ENCODE results near the gene PLEKHG3.

The PLEKHG3 gene

DNA sequence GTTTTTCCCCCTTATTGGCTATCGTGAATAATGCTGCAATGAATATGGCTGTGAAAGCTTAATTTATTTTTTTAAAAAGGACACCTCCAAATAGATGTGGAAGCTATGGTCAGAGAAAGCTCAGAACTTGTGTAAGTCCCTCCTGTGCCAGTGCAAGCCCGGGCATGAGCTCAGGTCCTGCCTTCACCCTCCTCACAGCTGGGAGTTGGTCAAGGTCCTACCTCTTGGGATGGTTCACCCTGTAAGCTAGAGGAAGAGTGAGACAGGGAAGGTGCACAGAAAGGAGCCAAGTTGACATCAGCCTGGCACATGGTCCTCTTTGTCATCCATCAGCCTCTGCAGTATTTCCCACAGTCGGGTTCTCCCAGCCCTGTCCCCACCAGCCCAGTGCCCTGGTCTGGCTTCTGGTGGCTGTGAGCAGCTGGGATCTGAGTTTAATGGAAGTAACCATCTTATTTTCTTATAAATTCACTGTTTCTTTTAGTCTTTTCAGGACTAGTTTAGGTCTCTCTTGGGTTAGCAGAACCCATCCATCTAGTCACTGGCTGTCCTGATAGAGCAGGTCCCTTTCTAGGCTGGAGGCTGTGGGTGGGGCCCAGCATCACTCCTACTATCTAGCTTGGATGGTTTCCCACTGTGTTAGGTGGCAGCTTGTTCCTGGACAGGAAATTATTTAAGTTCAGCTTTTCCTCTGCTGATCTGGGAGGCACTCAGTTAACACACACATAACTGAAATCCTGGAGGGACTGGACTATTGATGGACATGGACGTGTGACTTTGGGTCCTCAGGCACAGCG is 11.8 kb upstream of the PLEKHG3 start:
- no peak overlapping the region for H3K4me3 ChIP-seq (ENCODE audit: control insufficient read depth, low read depth, low read length)
- no peak for DNase-seq (ENCODE audit: low read depth)
- no peak for TF ChIP-seq CTCF (conservative IDR thresholded peaks at IDR 0.05; ENCODE audit: control insufficient read depth, insufficient read depth, low read depth, low read length)

GRCh38 chr14:64692986-64693809 is 11.0 kb upstream of the PLEKHG3 start:
- H3K4me3 ChIP-seq (ENCODE audit: control insufficient read depth, low read depth, low read length) = no peak overlapping the region
- TF ChIP-seq CTCF (conservative IDR thresholded peaks at IDR 0.05; ENCODE audit: control insufficient read depth, insufficient read depth, low read depth, low read length) = no peak
- DNase-seq (ENCODE audit: low read depth) = no peak

GRCh38 chr14:64693810-64694165 is 10.4 kb upstream of the PLEKHG3 start:
- H3K4me3 ChIP-seq (ENCODE audit: control insufficient read depth, low read depth, low read length) = no peak overlapping the region

GRCh38 chr14:64695071-64695470 is 9.2 kb upstream of the PLEKHG3 start:
- TF ChIP-seq CTCF (conservative IDR thresholded peaks at IDR 0.05; ENCODE audit: control insufficient read depth, insufficient read depth, low read depth, low read length) = no peak
- no peak overlapping the region for H3K4me3 ChIP-seq (ENCODE audit: control insufficient read depth, low read depth, low read length)
- DNase-seq (ENCODE audit: low read depth) = no peak

More at GRCh38 chr14:64693810-64694165, 10.4 kb upstream of the PLEKHG3 start:
- no peak for DNase-seq (ENCODE audit: low read depth)
- TF ChIP-seq CTCF (conservative IDR thresholded peaks at IDR 0.05; ENCODE audit: control insufficient read depth, insufficient read depth, low read depth, low read length) = no peak

- no peak for TF ChIP-seq CTCF (conservative IDR thresholded peaks at IDR 0.05; ENCODE audit: control insufficient read depth, insufficient read depth, low read depth, low read length)
- no peak overlapping the region for H3K4me3 ChIP-seq (ENCODE audit: control insufficient read depth, low read depth, low read length)
- no peak for DNase-seq (ENCODE audit: low read depth)
Observed at GRCh38 chr14:64696355-64696857, 7.8 kb upstream of the PLEKHG3 start.

GRCh38 chr14:64698903-64699302 is 5.3 kb upstream of the PLEKHG3 start:
- no peak for TF ChIP-seq CTCF (conservative IDR thresholded peaks at IDR 0.05; ENCODE audit: control insufficient read depth, insufficient read depth, low read depth, low read length)
- H3K4me3 ChIP-seq (ENCODE audit: control insufficient read depth, low read depth, low read length) = no peak overlapping the region

More at GRCh38 chr14:64698903-64699302, 5.3 kb upstream of the PLEKHG3 start:
- DNase-seq (ENCODE audit: low read depth) = no peak
